LNCAP (cell line): ENCODE data around the gene PCSK5.

ENCODE experiments used
- CTCF ChIP-seq: fragments of 450-650 bp; IDR thresholded peaks from 2 replicates; pipeline ENCODE4 v1.5.1; 2017; ENCODE audit warnings: mild to moderate bottlenecking

The PCSK5 gene

GRCh38 chr9:76218117-76218885 is 327.8 kb downstream of the PCSK5 start:
- TF ChIP-seq CTCF = no peak

DNA sequence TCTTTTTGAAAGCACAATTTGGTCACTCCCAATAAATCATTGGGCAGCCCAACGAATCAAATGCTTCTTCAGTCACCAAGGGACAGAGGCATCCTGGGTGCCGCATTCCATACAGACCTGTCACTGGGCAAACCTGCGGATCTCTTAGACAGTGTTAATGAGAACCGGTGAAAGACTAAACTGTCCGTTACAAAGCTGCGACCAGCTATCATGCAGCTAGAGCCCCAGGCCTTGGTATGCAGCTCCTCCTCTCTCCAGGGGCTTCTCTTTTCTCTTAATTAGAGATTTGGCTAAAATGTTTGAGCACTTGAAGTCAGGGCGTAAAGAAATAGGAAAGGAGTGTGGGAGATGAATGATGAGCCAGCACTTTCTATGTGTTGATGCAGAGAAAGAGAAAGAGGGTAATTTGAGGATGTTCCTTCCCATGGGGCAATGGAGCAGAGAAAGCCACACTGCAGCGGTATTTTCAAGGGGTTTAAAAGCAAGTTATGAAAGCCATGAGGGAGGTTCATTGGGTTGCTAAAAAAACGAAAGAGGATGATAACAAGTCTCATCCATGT is 328.5 kb downstream of the PCSK5 start:
- no peak for TF ChIP-seq CTCF

GRCh38 chr9:76219560-76220151 is 329.2 kb downstream of the PCSK5 start:
- peak; percentile 42 for TF ChIP-seq CTCF

GRCh38 chr9:76221423-76221822 is 330.9 kb downstream of the PCSK5 start:
- TF ChIP-seq CTCF = no peak

DNA sequence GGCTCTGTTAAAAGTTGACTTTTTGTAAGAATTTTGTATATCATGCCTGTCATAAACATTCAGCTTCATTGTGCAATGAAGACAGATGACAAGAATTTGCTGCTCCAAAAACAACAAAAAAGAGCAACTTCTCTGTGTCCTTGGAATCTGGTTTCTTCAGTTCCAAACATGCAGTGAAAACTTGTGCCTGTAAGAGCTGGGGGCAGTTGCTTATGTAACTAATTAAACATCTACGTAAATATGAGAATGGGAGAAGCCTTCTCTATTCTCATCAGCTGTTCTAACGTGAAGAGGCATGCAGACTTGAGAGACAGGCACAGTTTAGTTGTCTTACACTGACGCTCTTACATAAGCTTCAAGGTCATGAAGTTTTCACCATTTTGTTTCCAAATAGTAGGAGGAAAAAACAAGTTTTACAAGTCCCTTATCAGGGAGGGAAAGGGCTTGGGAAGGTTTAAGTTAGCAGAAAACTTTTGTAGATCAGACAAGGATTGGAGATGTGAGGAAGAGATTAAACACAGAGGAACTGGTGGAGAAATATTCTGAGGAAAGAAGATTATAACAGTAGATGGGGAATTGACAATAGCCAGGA is 333.4 kb downstream of the PCSK5 start:
- TF ChIP-seq CTCF = no peak

GRCh38 chr9:76227156-76227555 is 336.7 kb downstream of the PCSK5 start:
- TF ChIP-seq CTCF = no peak

GRCh38 chr9:76231001-76231400 is 340.5 kb downstream of the PCSK5 start:
- TF ChIP-seq CTCF = no peak
